GM19463 (cell line): ENCODE results near the gene PRAMEF27.
"Not testable (repeated sequence)": the region's sequence is repeated elsewhere in the genome, so short reads cannot be mapped to it uniquely, and the experiment has no call there.

Source experiments
- ATAC-seq: cut with Tn5 transposase; IDR thresholded peaks from one replicate; pipeline ENCODE4 v1.9.1; 2021; ENCODE audit warnings: mild to moderate bottlenecking, moderate library complexity; ENCODE audit not compliant: unreplicated experiment

Gene PRAMEF27

GRCh38 chr1:13056475-13056874 lies at the start of gene PRAMEF27:
PRAMEF27 (minus strand) TSS chr1:13056575; CDS start chr1:13053659, 2,916 bp downstream.
- ATAC-seq, result not testable (repeated sequence)

DNA sequence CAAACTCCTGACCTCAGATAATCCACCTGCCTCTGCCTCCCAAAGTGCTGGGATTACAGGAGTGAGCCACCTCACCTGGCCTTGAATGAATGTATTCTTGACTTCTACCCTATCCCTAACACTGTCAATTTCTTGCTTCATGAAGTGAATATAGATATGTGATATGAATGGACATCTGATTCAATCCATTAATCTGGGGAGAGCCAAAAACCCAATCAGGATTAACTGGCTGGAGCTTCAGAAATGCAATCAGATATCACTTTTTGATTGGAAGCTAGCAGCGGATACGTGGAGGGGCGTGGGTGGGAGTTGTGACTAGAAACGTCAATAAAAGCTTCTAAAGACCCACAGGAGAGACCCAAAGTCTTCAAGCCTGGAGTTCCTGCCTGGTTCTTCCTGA lies 14.1 kb upstream of the PRAMEF27 start, which contains the start of gene PRAMEF25:
PRAMEF25 (plus strand) TSS at position 301 of the 400 bp plus-strand sequence. CDS start 2,920 bp downstream, outside the sequence.
- not testable (repeated sequence) for ATAC-seq

DNA sequence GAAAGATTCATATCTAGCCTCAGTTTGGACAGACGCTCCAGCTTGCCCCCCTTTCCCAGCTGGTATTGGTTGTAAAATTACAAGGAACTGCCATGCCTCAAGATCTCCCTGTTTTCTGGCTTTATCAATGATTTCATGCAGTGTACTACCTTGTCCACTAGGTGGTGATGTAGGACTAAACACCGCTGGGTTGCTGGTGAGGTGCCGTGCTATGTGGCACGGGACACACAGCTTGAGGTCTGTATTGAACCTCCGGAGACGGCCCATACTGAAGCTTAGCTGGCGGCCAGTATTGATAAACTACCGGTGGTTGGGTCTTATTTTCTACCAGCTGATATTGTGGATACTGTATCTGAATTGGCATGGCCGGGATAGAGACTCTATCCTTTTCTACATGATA lies 36.5 kb downstream of the PRAMEF27 start:
- ATAC-seq, result not testable (repeated sequence)

GRCh38 chr1:13011932-13012331 lies 44.4 kb downstream of the PRAMEF27 start:
- not testable (repeated sequence) for ATAC-seq

GRCh38 chr1:13009348-13009747 lies 47.0 kb downstream of the PRAMEF27 start:
- not testable (repeated sequence) for ATAC-seq

GRCh38 chr1:13005732-13006131 lies 50.6 kb downstream of the PRAMEF27 start:
- ATAC-seq, result not testable (repeated sequence)
